HL-60 (cell line): ENCODE results near the gene ARSJ.

ENCODE experiments used
- DNase-seq, 2 experiments: peaks; one replicate each; pipeline ENCODE4 v3.0.0-alpha.2; 2010 to 2020; ENCODE audit warnings: low read depth in 1 of 2, low spot score in 1 of 2
- H3K27ac ChIP-seq: fragments of 250-450 bp; sonication (Bioruptor Pico); replicated peaks from 2 replicates; pipeline ENCODE4 v1.5.1; 2020; ENCODE audit warnings: mild to moderate bottlenecking, moderate library complexity
- H3K27me3 ChIP-seq: fragments of 250-450 bp; sonication (Bioruptor Pico); 2 replicates; pipeline ENCODE4 v1.5.1; 2021; ENCODE audit warnings: mild to moderate bottlenecking, moderate library complexity; ENCODE audit not compliant: insufficient read depth, poor library complexity, severe bottlenecking
- H3K4me3 ChIP-seq: replicated peaks from 2 replicates; pipeline ENCODE4 v1.5.1; 2011; ENCODE audit warnings: mild to moderate bottlenecking, control low read depth, low read length; ENCODE audit not compliant: insufficient read depth
- GABPA ChIP-seq: IDR thresholded peaks from 2 replicates; pipeline ENCODE4 v1.6.1; 2012; ENCODE audit warnings: low read depth
- POLR2AphosphoS5 ChIP-seq: IDR thresholded peaks from 2 replicates; pipeline ENCODE4 v1.6.1; 2012; ENCODE audit warnings: low read depth
- SPI1 ChIP-seq: IDR thresholded peaks from 2 replicates; pipeline ENCODE4 v1.6.1; 2012; ENCODE audit warnings: low read depth, mild to moderate bottlenecking, borderline replicate concordance
- TF ChIP-seq, protein P1 (sequence below): IDR thresholded peaks from 2 replicates; pipeline ENCODE4 v1.6.1; 2012; ENCODE audit warnings: low read depth; ENCODE audit not compliant: insufficient replicate concordance
- TF ChIP-seq, protein P2 (sequence below): IDR thresholded peaks from one replicate; pipeline ENCODE4 v1.5.1; 2011; ENCODE audit warnings: low read length, control low read depth, inconsistent platforms; ENCODE audit not compliant: insufficient read depth

ARSJ gene

DNA sequence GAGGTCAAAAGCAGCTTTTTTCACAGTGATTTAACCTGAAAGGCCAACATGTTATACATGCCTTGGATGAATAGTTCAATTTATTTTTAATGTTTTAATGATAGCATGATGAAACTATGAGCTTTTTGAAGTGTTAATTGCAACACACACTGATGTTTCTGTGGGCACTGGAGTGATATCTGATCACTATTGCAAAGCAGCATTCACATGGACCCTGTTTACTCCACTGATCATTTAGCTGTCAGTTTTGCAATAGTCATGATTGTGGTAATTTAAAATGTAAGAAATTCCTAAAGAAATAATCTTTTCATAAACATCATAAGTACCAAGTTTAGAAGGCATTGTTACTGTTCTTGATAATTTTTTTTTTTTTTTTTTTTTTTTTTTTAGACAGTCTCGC, 74.1 kb downstream of the ARSJ start:
- Histone ChIP-seq H3K27me3 (no peaks in the 10 kb centered on the region), H3K27ac (no peak overlapping the region), H3K4me3 (no peak overlapping the region)
- no peak for DNase-seq
- TF ChIP-seq, protein P1, sequence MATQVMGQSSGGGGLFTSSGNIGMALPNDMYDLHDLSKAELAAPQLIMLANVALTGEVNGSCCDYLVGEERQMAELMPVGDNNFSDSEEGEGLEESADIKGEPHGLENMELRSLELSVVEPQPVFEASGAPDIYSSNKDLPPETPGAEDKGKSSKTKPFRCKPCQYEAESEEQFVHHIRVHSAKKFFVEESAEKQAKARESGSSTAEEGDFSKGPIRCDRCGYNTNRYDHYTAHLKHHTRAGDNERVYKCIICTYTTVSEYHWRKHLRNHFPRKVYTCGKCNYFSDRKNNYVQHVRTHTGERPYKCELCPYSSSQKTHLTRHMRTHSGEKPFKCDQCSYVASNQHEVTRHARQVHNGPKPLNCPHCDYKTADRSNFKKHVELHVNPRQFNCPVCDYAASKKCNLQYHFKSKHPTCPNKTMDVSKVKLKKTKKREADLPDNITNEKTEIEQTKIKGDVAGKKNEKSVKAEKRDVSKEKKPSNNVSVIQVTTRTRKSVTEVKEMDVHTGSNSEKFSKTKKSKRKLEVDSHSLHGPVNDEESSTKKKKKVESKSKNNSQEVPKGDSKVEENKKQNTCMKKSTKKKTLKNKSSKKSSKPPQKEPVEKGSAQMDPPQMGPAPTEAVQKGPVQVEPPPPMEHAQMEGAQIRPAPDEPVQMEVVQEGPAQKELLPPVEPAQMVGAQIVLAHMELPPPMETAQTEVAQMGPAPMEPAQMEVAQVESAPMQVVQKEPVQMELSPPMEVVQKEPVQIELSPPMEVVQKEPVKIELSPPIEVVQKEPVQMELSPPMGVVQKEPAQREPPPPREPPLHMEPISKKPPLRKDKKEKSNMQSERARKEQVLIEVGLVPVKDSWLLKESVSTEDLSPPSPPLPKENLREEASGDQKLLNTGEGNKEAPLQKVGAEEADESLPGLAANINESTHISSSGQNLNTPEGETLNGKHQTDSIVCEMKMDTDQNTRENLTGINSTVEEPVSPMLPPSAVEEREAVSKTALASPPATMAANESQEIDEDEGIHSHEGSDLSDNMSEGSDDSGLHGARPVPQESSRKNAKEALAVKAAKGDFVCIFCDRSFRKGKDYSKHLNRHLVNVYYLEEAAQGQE, result no peak
- TF ChIP-seq, protein P2, sequence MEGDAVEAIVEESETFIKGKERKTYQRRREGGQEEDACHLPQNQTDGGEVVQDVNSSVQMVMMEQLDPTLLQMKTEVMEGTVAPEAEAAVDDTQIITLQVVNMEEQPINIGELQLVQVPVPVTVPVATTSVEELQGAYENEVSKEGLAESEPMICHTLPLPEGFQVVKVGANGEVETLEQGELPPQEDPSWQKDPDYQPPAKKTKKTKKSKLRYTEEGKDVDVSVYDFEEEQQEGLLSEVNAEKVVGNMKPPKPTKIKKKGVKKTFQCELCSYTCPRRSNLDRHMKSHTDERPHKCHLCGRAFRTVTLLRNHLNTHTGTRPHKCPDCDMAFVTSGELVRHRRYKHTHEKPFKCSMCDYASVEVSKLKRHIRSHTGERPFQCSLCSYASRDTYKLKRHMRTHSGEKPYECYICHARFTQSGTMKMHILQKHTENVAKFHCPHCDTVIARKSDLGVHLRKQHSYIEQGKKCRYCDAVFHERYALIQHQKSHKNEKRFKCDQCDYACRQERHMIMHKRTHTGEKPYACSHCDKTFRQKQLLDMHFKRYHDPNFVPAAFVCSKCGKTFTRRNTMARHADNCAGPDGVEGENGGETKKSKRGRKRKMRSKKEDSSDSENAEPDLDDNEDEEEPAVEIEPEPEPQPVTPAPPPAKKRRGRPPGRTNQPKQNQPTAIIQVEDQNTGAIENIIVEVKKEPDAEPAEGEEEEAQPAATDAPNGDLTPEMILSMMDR, result no peak
- no peak for TF ChIP-seq GABPA
- no peak for TF ChIP-seq POLR2AphosphoS5
- TF ChIP-seq SPI1, result no peak

DNA sequence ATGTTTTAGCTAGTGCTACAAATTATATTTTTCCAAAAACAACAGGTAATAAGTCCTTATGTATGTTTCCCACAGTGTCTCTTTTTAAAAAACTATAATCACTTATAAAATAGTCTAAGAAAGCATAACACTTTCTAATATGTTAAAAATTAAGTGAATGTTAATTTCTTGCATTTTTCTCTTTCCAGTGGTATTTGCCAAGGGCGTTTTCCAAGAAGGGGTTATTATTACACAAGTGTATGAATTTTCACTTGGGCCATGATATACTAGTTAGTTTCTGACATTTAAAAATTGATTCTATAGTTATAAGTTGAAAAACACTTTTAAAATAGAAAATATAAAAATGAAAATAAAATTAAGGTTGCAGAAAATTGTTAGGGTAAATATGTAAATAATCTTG, 74.6 kb downstream of the ARSJ start:
- TF ChIP-seq, protein P2, result no peak
- TF ChIP-seq POLR2AphosphoS5 (no peak), SPI1 (no peak), GABPA (no peak)
- H3K4me3 ChIP-seq, result no peak overlapping the region
- no peak for DNase-seq
- H3K27ac ChIP-seq, result no peak overlapping the region
- no peaks in the 10 kb centered on the region for H3K27me3 ChIP-seq

DNA sequence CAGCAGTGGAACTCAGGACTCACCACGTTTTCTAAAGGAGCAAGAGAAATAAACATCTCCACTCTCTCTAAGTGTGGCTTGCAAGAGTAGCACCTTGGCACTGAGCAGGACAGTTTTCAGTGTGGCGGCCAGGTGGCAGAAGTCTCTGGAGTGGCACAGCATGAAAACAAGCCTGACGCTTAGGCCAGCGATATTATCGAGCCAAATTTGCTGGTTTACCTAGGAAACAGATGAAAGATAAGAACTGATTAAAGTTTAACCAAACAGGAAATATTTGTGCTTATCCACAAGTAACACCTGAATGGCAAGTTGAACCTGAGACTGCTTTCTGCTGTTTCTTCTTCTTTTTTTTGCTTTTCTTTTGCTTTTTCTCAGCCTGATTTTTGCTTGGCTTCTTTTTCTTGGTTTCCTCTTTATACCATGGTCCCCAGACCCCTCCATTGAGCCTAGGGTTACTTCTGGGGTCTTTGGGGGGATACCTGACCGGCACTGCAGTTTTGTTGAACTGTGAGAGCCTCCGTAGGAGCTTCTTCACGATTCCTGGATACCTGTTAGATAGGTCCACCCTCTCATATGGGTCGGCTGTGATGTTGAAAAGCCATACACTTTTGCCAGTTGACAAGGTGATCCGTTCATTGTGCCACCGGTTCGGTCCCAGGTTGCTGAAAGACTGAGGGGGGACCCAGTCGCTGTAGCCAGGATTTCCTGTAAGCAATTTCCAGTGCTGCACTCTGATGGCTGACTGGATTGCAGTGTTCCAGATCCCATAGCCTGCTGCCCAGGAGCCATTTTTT, 77.3 kb downstream of the ARSJ start:
- TF ChIP-seq, protein P1, result no peak
- TF ChIP-seq GABPA (no peak), POLR2AphosphoS5 (no peak), SPI1 (no peak)
- TF ChIP-seq, protein P2, result no peak
- DNase-seq, result no peak
- Histone ChIP-seq H3K27me3 (no peaks in the 10 kb centered on the region), H3K4me3 (no peak overlapping the region), H3K27ac (no peak overlapping the region)
